ENCODE measurements around the gene EFNA5. TPM values are rescaled to one million over a fixed set of nuclear protein-coding genes. Genes with fewer than 3 reads are reported as not detected.

The EFNA5 gene
- total RNA-seq, 1 experiment from 2014 or later: 51.2 TPM

GRCh38 chr5:107574287-107574686 lies 96.5 kb downstream of the EFNA5 start:
- no peak for TF ChIP-seq CTCF (IDR thresholded peaks at IDR 0.05; ENCODE audit: unreplicated experiment)
- no peaks in the 10 kb centered on the region for H3K9me3 Mint-ChIP-seq (ENCODE audit: unreplicated experiment)
- no peaks in the 10 kb centered on the region for H3K27me3 Mint-ChIP-seq (ENCODE audit: insufficient read depth, unreplicated experiment)
- CTCF ChIA-PET: interaction anchor here (0.6 to 1.4 kb wide), 6 partner anchors 32 to 214 kb away, joined by 3 to 8 read pairs (median 4); no protein-coding TSS in a partner anchor
- H3K36me3 Mint-ChIP-seq (ENCODE audit: insufficient read depth, unreplicated experiment): peaks cover 22% of the 10 kb centered on the region
- POLR2A ChIA-PET: interaction anchor here (1.2 to 15.1 kb wide), 7 partner anchors 21 to 106 kb away, joined by 3 to 205 read pairs (median 31); partner anchors contain the start of gene EFNA5
- intact Hi-C loops (cut with micrococcal nuclease): loop anchor here (5.0 kb wide), 2 partner anchors 87 to 267 kb away; no protein-coding TSS in a partner anchor
- no peak overlapping the region for H3K4me3 Mint-ChIP-seq (ENCODE audit: unreplicated experiment)
- peak overlapping the region; percentile 77 for H3K27ac Mint-ChIP-seq (ENCODE audit: low read depth, unreplicated experiment)
- H3K4me1 Mint-ChIP-seq (ENCODE audit: insufficient read depth, unreplicated experiment): peaks cover 68% of the 10 kb centered on the region
- BruUV-seq (replicated peaks): no TSS peak
- DNase-seq (ENCODE audit: unreplicated experiment): no peak

GRCh38 chr5:107572715-107573368 lies 97.9 kb downstream of the EFNA5 start:
- Mint-ChIP-seq H3K36me3 (ENCODE audit: insufficient read depth, unreplicated experiment) (peaks cover 22% of the 10 kb centered on the region), H3K27me3 (ENCODE audit: insufficient read depth, unreplicated experiment) (no peaks in the 10 kb centered on the region), H3K9me3 (ENCODE audit: unreplicated experiment) (no peaks in the 10 kb centered on the region), H3K27ac (ENCODE audit: low read depth, unreplicated experiment) (no peak overlapping the region), H3K4me1 (ENCODE audit: insufficient read depth, unreplicated experiment) (peaks cover 72% of the 10 kb centered on the region), H3K4me3 (ENCODE audit: unreplicated experiment) (peak overlapping the region; percentile 65)
- POLR2A ChIA-PET: interaction anchor here (0.6 to 15.1 kb wide), 34 partner anchors 8 to 699 kb away, joined by 3 to 205 read pairs (median 5); partner anchors contain the start of gene EFNA5
- TF ChIP-seq CTCF (IDR thresholded peaks at IDR 0.05; ENCODE audit: unreplicated experiment): no peak
- intact Hi-C loops (cut with micrococcal nuclease): loop anchor here (1.0 to 5.0 kb wide), 6 partner anchors 30 to 266 kb away; no protein-coding TSS in a partner anchor
- CTCF ChIA-PET: interaction anchor here (0.6 to 3.5 kb wide), 62 partner anchors 8 to 1462 kb away, joined by 3 to 16 read pairs (median 4); partner anchors contain the start of gene EFNA5
- no TSS peak for BruUV-seq (replicated peaks)
- DNase-seq (ENCODE audit: unreplicated experiment): no peak

- intact Hi-C loops (cut with micrococcal nuclease): loop anchor here (1.0 to 5.0 kb wide), 7 partner anchors 29 to 265 kb away; no protein-coding TSS in a partner anchor
- BruUV-seq (replicated peaks): TSS peak; percentile 44
- TF ChIP-seq CTCF (IDR thresholded peaks at IDR 0.05; ENCODE audit: unreplicated experiment): peak; percentile 79
- peak overlapping the region; percentile 79 for H3K27ac Mint-ChIP-seq (ENCODE audit: low read depth, unreplicated experiment)
- H3K4me1 Mint-ChIP-seq (ENCODE audit: insufficient read depth, unreplicated experiment): peaks cover 63% of the 10 kb centered on the region
- peak overlapping the region; percentile 65 for H3K4me3 Mint-ChIP-seq (ENCODE audit: unreplicated experiment)
- ChIA-PET CTCF (interaction anchor here (0.6 to 3.5 kb wide), 66 partner anchors 8 to 1348 kb away, joined by 3 to 16 read pairs (median 4); partner anchors contain the start of gene EFNA5), POLR2A (interaction anchor here (0.5 to 15.1 kb wide), 46 partner anchors 9 to 1679 kb away, joined by 3 to 205 read pairs (median 4); partner anchors contain the start of gene EFNA5)
- no peaks in the 10 kb centered on the region for H3K9me3 Mint-ChIP-seq (ENCODE audit: unreplicated experiment)
- H3K36me3 Mint-ChIP-seq (ENCODE audit: insufficient read depth, unreplicated experiment): peaks cover 22% of the 10 kb centered on the region
- no peaks in the 10 kb centered on the region for H3K27me3 Mint-ChIP-seq (ENCODE audit: insufficient read depth, unreplicated experiment)
- DNase-seq (ENCODE audit: unreplicated experiment): peak; percentile 98
Observed at GRCh38 chr5:107571621-107572536, 98.9 kb downstream of the EFNA5 start.

All from MCF 10A (cell line).